GM18526 (cell line): ENCODE measurements around the gene TCF25.

Experiments
- POLR2A ChIP-seq: IDR thresholded peaks from 3 replicates; pipeline ENCODE4 v1.6.1; 2011; ENCODE audit not compliant: insufficient read length; ENCODE audit errors: extremely low read depth

TCF25 gene

DNA sequence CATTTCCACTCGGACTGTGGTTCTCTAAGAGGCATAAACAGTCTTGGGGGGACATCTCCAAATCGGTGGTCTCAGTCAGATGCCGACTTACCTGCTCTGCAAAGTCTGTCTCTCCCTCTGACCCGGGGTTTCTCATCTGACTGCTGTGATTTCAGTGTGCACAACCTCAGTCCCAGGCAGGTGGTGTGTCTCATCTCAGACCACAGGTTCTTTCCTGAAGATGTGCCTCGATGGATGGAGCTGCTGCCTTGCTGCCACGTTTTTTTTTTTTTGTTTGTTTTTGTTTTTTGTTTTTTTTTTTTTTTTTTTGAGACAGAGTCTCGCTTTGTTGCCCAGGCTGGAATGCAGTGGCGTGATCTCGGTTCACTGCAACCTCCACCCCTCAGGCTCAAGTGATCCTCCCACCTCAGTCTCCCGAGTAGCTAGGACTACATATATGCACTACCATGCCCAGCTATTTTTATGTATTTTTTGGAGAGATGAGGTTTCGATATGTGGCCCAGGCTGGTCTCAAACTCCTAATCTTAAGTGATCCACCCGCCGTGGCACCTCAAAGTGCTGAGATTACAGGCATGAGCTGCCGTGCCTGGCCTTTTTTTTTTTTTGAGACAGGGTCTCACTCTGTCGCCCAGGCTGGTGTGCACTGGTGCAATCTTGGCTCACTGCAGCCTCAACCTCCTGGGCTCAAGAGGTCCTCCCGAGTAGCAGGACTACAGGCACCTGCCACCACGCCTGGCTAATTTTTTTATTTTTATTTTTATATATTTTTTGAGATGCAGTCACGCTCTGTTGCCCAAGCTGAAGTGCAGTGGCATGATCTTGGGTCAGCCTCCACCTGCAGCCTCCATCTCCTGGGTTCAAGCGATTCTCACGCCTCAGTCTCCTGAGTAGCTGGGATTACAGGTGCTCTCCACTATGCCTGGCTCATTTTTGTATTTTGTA is 29.7 kb upstream of the TCF25 start:
- no peak for TF ChIP-seq POLR2A

- TF ChIP-seq POLR2A: no peak
Measured at GRCh38 chr16:89844739-89845339, 28.6 kb upstream of the TCF25 start.

DNA sequence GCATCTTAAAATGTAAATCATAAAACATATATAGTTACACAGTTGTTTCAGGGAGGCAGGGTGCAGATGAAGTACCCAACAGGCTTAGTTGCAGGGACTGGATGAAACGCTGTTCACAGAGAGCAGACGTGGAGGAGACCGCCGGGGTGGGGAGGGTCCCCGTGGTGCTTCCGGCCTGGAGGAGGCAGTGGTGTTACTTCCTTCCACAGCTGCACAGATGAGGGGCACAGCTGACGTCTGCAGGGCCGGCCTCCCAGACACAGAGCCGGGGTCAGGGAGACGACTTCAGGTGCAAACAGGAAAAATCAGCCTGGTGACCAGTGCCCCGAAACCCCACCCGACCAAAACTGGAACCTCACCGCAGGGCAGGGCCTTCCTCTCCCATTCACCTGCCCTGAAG is 28.0 kb upstream of the TCF25 start:
- TF ChIP-seq POLR2A: no peak

DNA sequence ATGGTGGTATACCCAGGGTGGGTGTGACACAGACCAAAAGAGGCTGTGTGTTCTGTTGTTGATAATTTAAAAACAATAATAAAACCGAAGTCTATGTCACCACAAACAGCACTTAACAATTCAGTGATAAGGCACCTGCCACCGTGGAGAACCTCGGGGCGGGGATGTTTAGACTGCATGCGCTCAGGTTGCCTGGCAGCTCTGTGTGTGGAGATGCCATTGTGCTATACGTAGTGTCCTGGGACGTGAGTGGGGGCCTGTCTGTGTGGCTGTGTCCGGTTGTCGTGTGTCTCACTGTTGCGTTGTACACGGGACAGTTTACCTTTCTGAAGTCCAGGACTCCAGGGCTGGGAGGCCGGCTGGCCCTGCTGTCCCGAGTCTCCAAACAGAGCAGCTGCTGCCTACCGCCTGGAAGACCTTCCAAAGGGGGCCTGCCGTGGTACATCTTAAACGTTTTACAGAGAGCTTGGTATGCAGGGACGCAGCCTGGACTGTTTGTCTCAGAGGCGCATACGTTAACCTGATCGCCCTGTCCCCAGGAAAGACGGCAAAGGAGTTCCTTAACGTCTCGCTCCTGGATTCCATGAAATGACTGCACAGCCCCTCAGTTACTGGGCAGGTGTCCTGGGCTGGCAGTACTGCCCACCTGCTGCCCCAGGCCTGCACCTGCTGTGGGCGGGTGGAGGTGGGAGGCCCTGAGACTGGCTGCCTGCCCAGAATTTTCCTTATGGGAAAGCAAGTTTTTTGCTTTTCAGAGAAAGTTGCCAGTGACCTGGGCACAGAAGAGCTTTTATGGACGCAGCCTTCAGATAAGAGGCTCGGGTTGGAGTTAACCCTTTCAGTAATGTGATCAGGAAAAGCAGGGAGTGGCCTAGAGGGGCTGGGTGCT is 26.1 kb upstream of the TCF25 start:
- no peak for TF ChIP-seq POLR2A

DNA sequence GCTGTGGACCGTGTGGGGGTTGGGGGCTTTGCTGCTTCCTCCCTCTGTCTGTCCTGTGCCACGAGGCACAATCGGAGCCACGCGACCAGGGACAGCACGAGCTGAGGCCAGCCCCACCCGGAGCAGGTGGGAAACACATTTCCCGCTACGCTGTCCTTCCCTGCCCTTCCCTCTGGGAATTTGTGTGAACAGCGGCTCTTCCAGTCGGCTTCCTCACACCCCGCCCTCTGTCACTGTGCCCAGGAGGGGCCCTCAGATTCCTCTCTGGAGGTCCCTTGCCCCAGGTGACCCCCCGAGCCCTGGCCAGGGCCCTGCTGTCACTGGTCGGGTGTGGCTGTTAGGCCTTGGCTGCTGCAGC is 25.5 kb upstream of the TCF25 start:
- no peak for TF ChIP-seq POLR2A

- TF ChIP-seq POLR2A: no peak
Measured at GRCh38 chr16:89848974-89849373, 24.4 kb upstream of the TCF25 start.

DNA sequence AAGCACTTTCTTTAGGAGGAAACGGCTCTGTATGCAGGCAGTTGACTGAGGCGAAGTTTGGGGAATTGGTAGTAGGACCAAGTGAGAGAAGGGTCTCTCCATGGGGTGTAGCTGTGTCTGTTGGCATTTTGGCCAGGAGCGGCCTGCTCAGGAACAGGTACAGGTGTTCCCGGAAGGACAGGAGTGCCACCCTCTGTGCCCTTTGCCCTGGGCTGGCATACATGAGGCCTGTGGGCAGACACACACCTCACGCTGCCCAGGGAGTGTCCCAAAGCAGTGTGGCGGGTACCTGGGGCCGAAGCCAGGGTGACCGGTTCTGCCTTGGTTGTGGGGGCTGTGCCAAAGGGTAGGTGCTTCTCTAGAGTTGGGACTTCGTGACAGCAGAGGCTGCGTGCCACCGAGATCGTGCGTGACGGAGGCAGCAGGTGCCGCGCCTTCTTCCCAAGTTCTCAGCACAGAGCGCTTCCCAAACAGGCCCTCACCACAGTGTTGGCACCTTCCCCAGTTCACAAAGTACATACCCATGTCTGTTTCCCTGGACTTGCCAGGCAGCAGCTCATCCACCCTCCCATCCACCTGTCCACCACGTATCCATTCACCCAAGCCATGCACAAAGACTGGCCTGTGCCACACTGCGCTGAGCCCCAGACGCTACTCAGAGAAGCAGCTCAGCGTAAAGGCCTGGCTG is 19.9 kb upstream of the TCF25 start:
- TF ChIP-seq POLR2A: no peak

GRCh38 chr16:89855301-89855945 is 18.0 kb upstream of the TCF25 start:
- no peak for TF ChIP-seq POLR2A

GRCh38 chr16:89855986-89856385 is 17.4 kb upstream of the TCF25 start:
- TF ChIP-seq POLR2A: no peak

DNA sequence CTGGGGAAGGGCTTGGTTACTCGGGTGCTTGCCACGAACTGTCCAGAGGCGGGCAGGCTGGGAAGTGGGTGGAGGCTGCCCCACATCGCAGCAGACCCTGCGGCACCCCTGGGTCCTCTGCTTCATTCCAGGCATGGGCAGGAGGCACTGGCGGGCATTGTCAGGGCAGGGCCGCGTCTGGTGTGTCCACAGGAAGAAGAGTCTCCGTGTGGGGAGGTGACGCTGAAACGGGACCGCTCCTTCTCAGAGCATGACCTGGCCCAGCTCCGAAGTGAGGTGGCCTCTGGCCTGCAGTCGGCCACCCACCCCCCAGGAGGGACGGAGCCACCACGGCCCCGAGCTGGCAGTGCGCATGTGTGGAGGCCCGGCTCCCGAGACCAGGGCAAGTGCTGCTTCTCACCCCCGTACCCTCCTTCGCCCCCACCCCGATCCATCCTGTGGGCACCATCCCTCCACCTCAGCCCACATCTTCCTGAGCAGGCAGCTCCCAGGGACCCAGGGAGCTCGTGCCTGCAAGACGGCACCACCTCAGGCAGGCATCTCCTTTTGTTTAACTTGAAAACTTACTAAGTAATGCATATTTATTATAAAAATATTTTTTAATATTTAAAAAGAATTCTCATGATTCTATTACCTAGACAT is 14.3 kb upstream of the TCF25 start:
- TF ChIP-seq POLR2A: no peak

DNA sequence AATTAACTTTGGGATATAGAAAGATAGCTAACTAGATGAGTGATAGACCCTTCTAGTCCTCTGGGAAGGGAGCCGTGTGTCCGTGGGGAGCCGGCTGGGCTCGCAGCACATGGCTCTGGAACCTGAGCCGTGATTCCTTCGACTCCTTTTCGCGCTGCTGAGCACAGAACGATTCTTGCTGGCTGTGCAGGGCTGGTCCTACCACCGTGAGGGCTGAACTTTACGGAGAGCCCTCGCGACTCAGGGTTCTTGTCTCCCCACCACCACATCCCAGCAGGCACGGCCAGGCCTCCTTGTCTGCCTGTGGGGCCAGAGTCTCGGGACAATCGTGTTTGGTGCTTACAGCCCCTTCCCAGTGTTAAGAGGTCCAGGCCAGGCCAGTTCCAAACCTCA is 13.8 kb upstream of the TCF25 start:
- no peak for TF ChIP-seq POLR2A

GRCh38 chr16:89860747-89861304 is 12.6 kb upstream of the TCF25 start:
- no peak for TF ChIP-seq POLR2A

- no peak for TF ChIP-seq POLR2A
Measured at GRCh38 chr16:89861648-89862047, 11.7 kb upstream of the TCF25 start.

DNA sequence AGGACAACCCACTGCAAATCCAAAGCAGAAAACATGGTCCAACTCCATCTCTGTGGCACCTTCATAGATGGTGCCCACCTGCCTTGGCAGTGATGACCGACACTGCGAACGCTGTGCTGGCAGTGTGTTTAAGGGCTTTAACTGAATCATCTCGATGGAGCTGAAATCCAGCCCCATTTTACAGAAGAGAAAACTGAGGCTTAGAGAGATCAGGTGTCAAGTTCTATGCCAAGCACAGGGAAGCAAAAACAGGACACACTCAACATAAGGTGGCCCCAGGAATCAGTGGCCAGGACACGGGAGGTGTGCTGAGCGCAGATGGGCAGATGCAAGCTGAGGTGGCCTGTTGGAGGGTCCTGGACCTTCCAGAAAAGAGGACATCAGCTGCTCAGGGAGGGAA is 10.7 kb upstream of the TCF25 start:
- TF ChIP-seq POLR2A: no peak
